Progenitor cell of endocrine pancreas (in vitro differentiated cells): ENCODE data around the gene DDI2. TPM values are rescaled to one million over a fixed set of nuclear protein-coding genes. Genes with fewer than 3 reads are reported as not detected.

Experiments used
- DNase-seq: peaks from one replicate; pipeline ENCODE4 v3.0.0; 2021; ENCODE audit warnings: low spot score; ENCODE audit not compliant: unreplicated experiment
- H3K27ac Mint-ChIP-seq: 2 replicates; pipeline ENCODE4 v1.8.0; 2021; ENCODE audit warnings: mild to moderate bottlenecking, moderate library complexity, mixed read lengths
- H3K27me3 Mint-ChIP-seq: 2 replicates; pipeline ENCODE4 v1.8.0; 2021; ENCODE audit warnings: mixed read lengths
- H3K36me3 Mint-ChIP-seq: 2 replicates; pipeline ENCODE4 v1.8.0; 2022; ENCODE audit warnings: mixed read lengths; ENCODE audit not compliant: insufficient read depth
- H3K4me1 Mint-ChIP-seq: 2 replicates; pipeline ENCODE4 v1.8.0; 2021; ENCODE audit warnings: low read depth, mixed read lengths
- H3K4me3 Mint-ChIP-seq: 2 replicates; pipeline ENCODE4 v1.8.0; 2021; ENCODE audit warnings: low read depth, mild to moderate bottlenecking, moderate library complexity, mixed read lengths
- H3K9me3 Mint-ChIP-seq: 2 replicates; pipeline ENCODE4 v1.8.0; 2021; ENCODE audit warnings: low read depth, mixed read lengths
- total RNA-seq: library from RNA; stranded (reverse); gene quantifications from 2 replicates; pipeline ENCODE4 v1.2.1, GENCODE V29; 2021
- TF ChIP-seq, protein P1 (sequence below): fragments of 200-600 bp; sonication (generic); IDR thresholded peaks from one replicate; pipeline ENCODE4 v1.5.0; 2021; ENCODE audit warnings: antibody characterized with exemption, mild to moderate bottlenecking; ENCODE audit not compliant: unreplicated experiment

Gene DDI2
- total RNA-seq, 1 donor from 2014 or later = 35.6 TPM

DNA sequence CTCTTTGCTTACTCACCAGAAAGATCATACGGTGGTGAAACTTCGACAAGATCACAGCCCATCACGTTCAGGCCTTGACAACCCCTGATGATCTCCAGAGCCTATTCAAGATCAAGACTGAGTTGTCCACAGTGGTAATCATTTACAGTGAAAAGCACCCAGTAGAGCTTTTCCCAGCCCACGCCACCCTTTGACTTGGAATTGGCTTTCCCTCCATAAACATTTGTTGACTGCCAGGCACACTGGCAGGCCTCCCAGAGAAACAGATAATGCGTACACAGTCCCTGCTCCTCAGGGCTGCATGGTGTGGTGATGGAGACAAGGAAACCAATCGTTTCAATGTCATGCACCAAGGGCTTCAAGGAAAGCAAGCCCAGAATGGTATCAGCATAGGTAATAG is 42.5 kb upstream of the DDI2 start:
- Mint-ChIP-seq H3K9me3 (no peaks in the 10 kb centered on the region), H3K4me1 (no peaks in the 10 kb centered on the region), H3K27me3 (no peaks in the 10 kb centered on the region), H3K27ac (peak overlapping the region; percentile 27), H3K36me3 (peaks cover 9% of the 10 kb centered on the region), H3K4me3 (no peak overlapping the region)
- DNase-seq = no peak
- TF ChIP-seq, protein P1, sequence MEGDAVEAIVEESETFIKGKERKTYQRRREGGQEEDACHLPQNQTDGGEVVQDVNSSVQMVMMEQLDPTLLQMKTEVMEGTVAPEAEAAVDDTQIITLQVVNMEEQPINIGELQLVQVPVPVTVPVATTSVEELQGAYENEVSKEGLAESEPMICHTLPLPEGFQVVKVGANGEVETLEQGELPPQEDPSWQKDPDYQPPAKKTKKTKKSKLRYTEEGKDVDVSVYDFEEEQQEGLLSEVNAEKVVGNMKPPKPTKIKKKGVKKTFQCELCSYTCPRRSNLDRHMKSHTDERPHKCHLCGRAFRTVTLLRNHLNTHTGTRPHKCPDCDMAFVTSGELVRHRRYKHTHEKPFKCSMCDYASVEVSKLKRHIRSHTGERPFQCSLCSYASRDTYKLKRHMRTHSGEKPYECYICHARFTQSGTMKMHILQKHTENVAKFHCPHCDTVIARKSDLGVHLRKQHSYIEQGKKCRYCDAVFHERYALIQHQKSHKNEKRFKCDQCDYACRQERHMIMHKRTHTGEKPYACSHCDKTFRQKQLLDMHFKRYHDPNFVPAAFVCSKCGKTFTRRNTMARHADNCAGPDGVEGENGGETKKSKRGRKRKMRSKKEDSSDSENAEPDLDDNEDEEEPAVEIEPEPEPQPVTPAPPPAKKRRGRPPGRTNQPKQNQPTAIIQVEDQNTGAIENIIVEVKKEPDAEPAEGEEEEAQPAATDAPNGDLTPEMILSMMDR = no peak

DNA sequence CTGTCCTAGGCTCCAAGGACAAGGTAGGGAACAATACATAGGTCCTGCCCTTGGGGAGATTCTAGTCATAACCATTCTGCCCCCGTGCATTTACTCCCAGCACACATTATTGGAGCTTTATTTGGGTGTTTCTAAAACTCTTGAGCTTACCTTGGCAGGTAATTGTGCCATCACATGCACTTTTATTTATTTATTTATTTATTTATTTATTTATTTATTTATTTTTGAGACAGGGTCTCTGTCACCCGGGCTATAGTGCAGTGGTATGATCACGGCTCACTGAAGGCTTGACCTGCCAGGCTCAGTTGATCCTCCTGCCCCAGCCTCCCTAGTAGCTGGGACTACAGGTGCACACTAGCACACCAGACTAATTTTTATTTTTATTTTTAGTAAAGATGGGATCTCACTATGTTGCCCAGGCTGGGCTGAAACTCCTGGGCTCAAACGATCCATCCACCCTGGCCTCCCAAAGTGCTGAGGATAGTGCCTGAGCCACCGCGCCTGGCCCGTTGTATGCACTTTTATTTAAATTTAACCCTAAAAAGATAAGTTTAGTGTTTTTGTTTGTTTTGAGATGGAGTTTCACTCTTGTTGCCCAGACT is 41.6 kb upstream of the DDI2 start:
- H3K36me3 Mint-ChIP-seq = peaks cover 9% of the 10 kb centered on the region
- H3K27me3 Mint-ChIP-seq = no peaks in the 10 kb centered on the region
- no peaks in the 10 kb centered on the region for H3K9me3 Mint-ChIP-seq
- no peak overlapping the region for H3K27ac Mint-ChIP-seq
- DNase-seq = no peak
- TF ChIP-seq, protein P1 = no peak
- no peak overlapping the region for H3K4me3 Mint-ChIP-seq
- H3K4me1 Mint-ChIP-seq = no peaks in the 10 kb centered on the region

DNA sequence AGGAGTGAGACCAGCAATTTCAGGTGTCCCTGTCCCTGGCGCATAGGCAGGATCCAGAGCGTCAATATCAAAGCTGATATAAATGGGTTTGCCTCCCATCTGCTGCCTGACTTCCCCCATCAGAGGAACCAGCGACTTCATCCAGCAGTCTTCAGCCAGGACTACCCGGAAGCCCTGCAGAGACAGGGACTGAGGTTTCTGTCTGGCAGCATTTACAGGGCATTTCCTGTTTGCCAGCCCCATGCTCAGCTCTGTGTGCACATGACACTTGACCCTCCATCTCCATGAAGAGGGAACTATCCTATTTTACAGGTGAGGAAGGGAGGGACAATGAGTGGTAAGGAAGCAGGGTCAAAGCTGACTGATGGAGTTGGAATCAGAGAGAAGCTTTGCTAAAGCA is 39.6 kb upstream of the DDI2 start:
- H3K27ac Mint-ChIP-seq = no peak overlapping the region
- H3K4me3 Mint-ChIP-seq = no peak overlapping the region
- no peaks in the 10 kb centered on the region for H3K27me3 Mint-ChIP-seq
- no peaks in the 10 kb centered on the region for H3K4me1 Mint-ChIP-seq
- peaks cover 5% of the 10 kb centered on the region for H3K36me3 Mint-ChIP-seq
- no peaks in the 10 kb centered on the region for H3K9me3 Mint-ChIP-seq
- TF ChIP-seq, protein P1 = no peak
- no peak for DNase-seq

DNA sequence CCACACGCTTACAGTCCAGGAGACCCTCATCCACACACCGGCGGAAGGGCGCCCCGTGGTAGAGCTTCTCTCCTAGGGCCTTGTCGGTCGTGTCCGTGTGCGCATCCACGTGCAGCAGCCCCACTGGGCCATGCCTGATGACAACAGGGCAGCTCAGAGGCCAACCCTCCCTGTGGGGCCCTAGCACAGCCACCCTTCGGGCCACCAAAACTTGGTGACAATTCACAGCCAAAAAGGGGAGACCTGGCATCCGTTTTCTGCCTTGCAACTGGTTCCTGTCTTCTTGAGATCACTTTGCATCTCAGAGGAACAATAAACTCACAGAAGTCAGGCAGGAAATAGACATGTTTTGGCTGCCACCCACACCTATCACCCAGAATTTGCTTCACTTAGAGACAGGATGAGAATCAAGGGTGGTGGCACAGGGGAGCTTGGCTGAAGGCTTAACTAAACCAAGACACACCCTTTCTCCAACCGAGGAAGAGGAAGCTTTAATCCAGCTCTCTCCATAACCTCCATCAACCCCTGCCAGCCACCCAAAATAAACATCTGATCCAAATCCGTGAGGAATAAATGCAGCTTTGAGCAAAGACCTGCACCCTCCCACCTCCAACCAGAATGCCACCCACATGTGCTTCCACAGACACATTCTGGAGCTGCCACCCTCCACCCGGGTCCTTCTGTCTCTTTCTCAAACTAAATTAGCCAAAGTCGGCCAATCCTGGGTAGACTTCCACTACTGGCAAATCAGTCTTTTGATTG is 38.2 kb upstream of the DDI2 start:
- Mint-ChIP-seq H3K4me3 (no peak overlapping the region), H3K36me3 (peaks cover 4% of the 10 kb centered on the region), H3K27ac (no peak overlapping the region), H3K4me1 (no peaks in the 10 kb centered on the region), H3K27me3 (peaks cover 5% of the 10 kb centered on the region), H3K9me3 (no peaks in the 10 kb centered on the region)
- DNase-seq = no peak
- TF ChIP-seq, protein P1 = no peak

DNA sequence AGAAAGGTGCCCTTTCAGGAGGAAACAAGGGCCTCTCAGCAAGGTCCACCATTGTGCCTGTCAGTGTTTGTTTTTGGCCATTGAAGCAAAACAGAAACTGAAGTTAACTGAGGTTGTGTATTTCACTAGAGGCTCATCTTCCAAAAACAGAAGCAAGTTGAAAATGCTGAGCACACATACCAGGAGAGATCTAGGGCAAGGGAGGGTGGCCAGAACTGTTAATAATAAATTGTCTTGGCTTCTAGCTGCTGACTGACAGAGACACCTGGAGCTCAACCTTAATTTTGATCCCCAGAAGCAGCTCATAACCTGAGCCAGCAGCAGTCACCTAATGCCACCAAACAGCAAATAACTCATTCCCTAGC is 37.6 kb upstream of the DDI2 start:
- no peak overlapping the region for H3K27ac Mint-ChIP-seq
- no peaks in the 10 kb centered on the region for H3K9me3 Mint-ChIP-seq
- no peak overlapping the region for H3K4me3 Mint-ChIP-seq
- no peaks in the 10 kb centered on the region for H3K4me1 Mint-ChIP-seq
- H3K27me3 Mint-ChIP-seq = peaks cover 5% of the 10 kb centered on the region
- TF ChIP-seq, protein P1 = no peak
- no peak for DNase-seq
- peaks cover 4% of the 10 kb centered on the region for H3K36me3 Mint-ChIP-seq
